Mesendoderm (in vitro differentiated cells): ENCODE measurements around the gene EPN1.
A peak's percentile ranks its signal among the peaks of the same experiment; 100 is the strongest.

Source experiments
- DNase-seq: peaks from one replicate; pipeline ENCODE4 v3.0.0; 2013
- H2AK5ac ChIP-seq: 2 replicates; pipeline ENCODE4 v1.6.1; 2013; ENCODE audit warnings: low read length, inconsistent platforms
- H2BK120ac ChIP-seq: 2 replicates; pipeline ENCODE4 v1.6.1; 2013; ENCODE audit warnings: low read depth, mild to moderate bottlenecking, low read length, moderate library complexity, mixed read lengths
- H2BK15ac ChIP-seq: replicated peaks from 2 replicates; pipeline ENCODE4 v1.6.1; 2013; ENCODE audit warnings: low read depth, mild to moderate bottlenecking, moderate library complexity
- H2BK5ac ChIP-seq: 2 replicates; pipeline ENCODE4 v1.6.1; 2013; ENCODE audit warnings: low read length, inconsistent platforms
- H3K18ac ChIP-seq: 2 replicates; pipeline ENCODE4 v1.6.1; 2013; ENCODE audit warnings: mild to moderate bottlenecking, low read length, mixed read lengths
- H3K23ac ChIP-seq: one replicate; pipeline ENCODE4 v1.6.1; 2013; ENCODE audit warnings: low read length
- H3K27ac ChIP-seq: 2 replicates; pipeline ENCODE4 v1.5.1; 2013; ENCODE audit warnings: low read depth, mild to moderate bottlenecking, inconsistent platforms, low read length, moderate library complexity
- H3K27me3 ChIP-seq: 2 replicates; pipeline ENCODE4 v1.6.1; 2013; ENCODE audit warnings: low read length, control low read depth, mild to moderate bottlenecking, inconsistent platforms; ENCODE audit not compliant: insufficient read depth, poor library complexity
- H3K36me3 ChIP-seq: 2 replicates; pipeline ENCODE4 v1.6.1; 2013; ENCODE audit warnings: low read length, inconsistent platforms; ENCODE audit not compliant: control insufficient read depth, insufficient read depth
- H3K4ac ChIP-seq: one replicate; pipeline ENCODE4 v1.6.1; 2013; ENCODE audit warnings: low read depth, mild to moderate bottlenecking, low read length, moderate library complexity
- H3K4me1 ChIP-seq: 2 replicates; pipeline ENCODE4 v1.6.1; 2013; ENCODE audit warnings: low read depth, low read length, inconsistent platforms; ENCODE audit not compliant: control insufficient read depth
- H3K4me2 ChIP-seq: 2 replicates; pipeline ENCODE4 v1.6.1; 2013; ENCODE audit warnings: low read length
- H3K4me3 ChIP-seq: 2 replicates; pipeline ENCODE4 v1.5.1; 2013; ENCODE audit warnings: mild to moderate bottlenecking, low read length
- H3K56ac ChIP-seq: one replicate; pipeline ENCODE4 v1.6.1; 2013; ENCODE audit warnings: low read length
- H3K79me1 ChIP-seq: 2 replicates; pipeline ENCODE4 v1.6.1; 2013; ENCODE audit warnings: low read length, inconsistent platforms
- H3K79me2 ChIP-seq: 2 replicates; pipeline ENCODE4 v1.6.1; 2013; ENCODE audit warnings: mild to moderate bottlenecking, low read length; ENCODE audit not compliant: control insufficient read depth, insufficient read depth
- H3K9ac ChIP-seq: 2 replicates; pipeline ENCODE4 v1.6.1; 2013; ENCODE audit warnings: low read length, inconsistent platforms
- H4K5ac ChIP-seq: one replicate; pipeline ENCODE4 v1.6.1; 2013; ENCODE audit warnings: low read length
- H4K8ac ChIP-seq: one replicate; pipeline ENCODE4 v1.6.1; 2013; ENCODE audit warnings: low read depth, mild to moderate bottlenecking, control low read depth, low read length, moderate library complexity
- WGBS: extraction: QIAGEN DNeasy Blood & Tissue Kit; methylation state at CpG from one replicate; pipeline ENCODE4 v1.1.7; 2013; ENCODE audit warnings: low lambda C conversion rate, missing lambda C conversion rate; ENCODE audit not compliant: insufficient coverage; ENCODE audit errors: extremely low coverage; 5-methylcytosine and 5-hydroxymethylcytosine counted together

The EPN1 gene

GRCh38 chr19:55675661-55676354 lies 782 bp downstream of the EPN1 start:
- no peak for DNase-seq
- H3K79me1 ChIP-seq, result peaks cover 22% of the 10 kb centered on the region
- no peak overlapping the region for H2BK5ac ChIP-seq
- H3K9ac ChIP-seq, result peak overlapping the region; percentile 89
- peak overlapping the region; percentile 97 for H3K56ac ChIP-seq
- H3K27ac ChIP-seq, result peak overlapping the region; percentile 29
- peaks cover 2% of the 10 kb centered on the region for H3K36me3 ChIP-seq
- peaks cover 2% of the 10 kb centered on the region for H3K4me1 ChIP-seq
- H3K23ac ChIP-seq, result no peak overlapping the region
- no CpG with 5 or more reads among the region's 16 CpGs for WGBS
- peak overlapping the region; percentile 95 for H3K4me2 ChIP-seq
- H2BK120ac ChIP-seq, result no peak overlapping the region
- peak overlapping the region; percentile 82 for H3K4me3 ChIP-seq
- H3K4ac ChIP-seq, result no peak overlapping the region
- H4K5ac ChIP-seq, result no peak overlapping the region
- H3K79me2 ChIP-seq, result peaks cover 46% of the 10 kb centered on the region
- H3K27me3 ChIP-seq, result no peaks in the 10 kb centered on the region
- no peak overlapping the region for H3K18ac ChIP-seq
- no peak overlapping the region for H2AK5ac ChIP-seq
- no peak overlapping the region for H2BK15ac ChIP-seq
- H4K8ac ChIP-seq, result no peak overlapping the region

- H3K27ac ChIP-seq, result no peak overlapping the region
- H3K4ac ChIP-seq, result no peak overlapping the region
- H3K79me2 ChIP-seq, result peaks cover 44% of the 10 kb centered on the region
- no peak overlapping the region for H3K4me3 ChIP-seq
- no peak overlapping the region for H3K23ac ChIP-seq
- peaks cover 2% of the 10 kb centered on the region for H3K4me1 ChIP-seq
- WGBS, result no CpG with 5 or more reads among the region's 5 CpGs
- no peaks in the 10 kb centered on the region for H3K27me3 ChIP-seq
- no peak overlapping the region for H3K4me2 ChIP-seq
- H4K5ac ChIP-seq, result no peak overlapping the region
- H3K9ac ChIP-seq, result peak overlapping the region; percentile 42
- H3K79me1 ChIP-seq, result peaks cover 22% of the 10 kb centered on the region
- H3K56ac ChIP-seq, result no peak overlapping the region
- H2AK5ac ChIP-seq, result no peak overlapping the region
- no peak overlapping the region for H2BK15ac ChIP-seq
- no peak overlapping the region for H3K18ac ChIP-seq
- no peak overlapping the region for H2BK120ac ChIP-seq
- no peak overlapping the region for H4K8ac ChIP-seq
- no peak for DNase-seq
- H3K36me3 ChIP-seq, result peaks cover 2% of the 10 kb centered on the region
- no peak overlapping the region for H2BK5ac ChIP-seq
Observed at GRCh38 chr19:55676383-55676782, 1.4 kb downstream of the EPN1 start.

GRCh38 chr19:55676889-55677505 lies 2.0 kb downstream of the EPN1 start:
- Histone ChIP-seq H2BK5ac (no peak overlapping the region), H2BK120ac (no peak overlapping the region), H3K4me3 (no peak overlapping the region), H3K79me2 (peaks cover 41% of the 10 kb centered on the region), H3K4me2 (no peak overlapping the region), H3K18ac (no peak overlapping the region), H3K4me1 (peaks cover 2% of the 10 kb centered on the region), H3K56ac (no peak overlapping the region), H2BK15ac (no peak overlapping the region), H3K4ac (no peak overlapping the region), H2AK5ac (no peak overlapping the region), H3K36me3 (peaks cover 2% of the 10 kb centered on the region), H3K23ac (no peak overlapping the region), H4K5ac (no peak overlapping the region), H4K8ac (no peak overlapping the region), H3K27me3 (no peaks in the 10 kb centered on the region), H3K9ac (peak overlapping the region; percentile 45), H3K79me1 (peaks cover 22% of the 10 kb centered on the region), H3K27ac (no peak overlapping the region)
- WGBS, result no CpG with 5 or more reads among the region's 7 CpGs
- no peak for DNase-seq

GRCh38 chr19:55677572-55678028 lies 2.6 kb downstream of the EPN1 start:
- Histone ChIP-seq H3K23ac (no peak overlapping the region), H3K4me3 (no peak overlapping the region), H3K79me2 (peaks cover 41% of the 10 kb centered on the region), H3K18ac (no peak overlapping the region), H3K9ac (peak overlapping the region; percentile 21), H3K36me3 (peaks cover 5% of the 10 kb centered on the region), H3K79me1 (peaks cover 25% of the 10 kb centered on the region), H3K27ac (no peak overlapping the region), H3K4me2 (no peak overlapping the region), H2BK120ac (no peak overlapping the region), H2BK5ac (no peak overlapping the region), H4K8ac (no peak overlapping the region), H4K5ac (no peak overlapping the region), H2AK5ac (no peak overlapping the region), H3K4me1 (peaks cover 2% of the 10 kb centered on the region), H3K4ac (no peak overlapping the region), H3K27me3 (no peaks in the 10 kb centered on the region), H2BK15ac (no peak overlapping the region), H3K56ac (no peak overlapping the region)
- no CpG with 5 or more reads among the region's 6 CpGs for WGBS
- peak; percentile 57 for DNase-seq

- H3K9ac ChIP-seq, result no peak overlapping the region
- no peak overlapping the region for H4K8ac ChIP-seq
- no peak overlapping the region for H2BK5ac ChIP-seq
- H3K36me3 ChIP-seq, result peaks cover 5% of the 10 kb centered on the region
- H3K27ac ChIP-seq, result no peak overlapping the region
- no peak overlapping the region for H2BK120ac ChIP-seq
- no peak overlapping the region for H2AK5ac ChIP-seq
- H3K4me3 ChIP-seq, result no peak overlapping the region
- H4K5ac ChIP-seq, result no peak overlapping the region
- no peak overlapping the region for H3K18ac ChIP-seq
- DNase-seq, result no peak
- no CpG with 5 or more reads among the region's 21 CpGs for WGBS
- H2BK15ac ChIP-seq, result no peak overlapping the region
- H3K4me1 ChIP-seq, result peaks cover 2% of the 10 kb centered on the region
- H3K79me1 ChIP-seq, result peaks cover 25% of the 10 kb centered on the region
- no peak overlapping the region for H3K4me2 ChIP-seq
- no peak overlapping the region for H3K56ac ChIP-seq
- H3K4ac ChIP-seq, result no peak overlapping the region
- peaks cover 41% of the 10 kb centered on the region for H3K79me2 ChIP-seq
- no peak overlapping the region for H3K23ac ChIP-seq
- no peaks in the 10 kb centered on the region for H3K27me3 ChIP-seq
Observed at GRCh38 chr19:55678121-55678671, 3.2 kb downstream of the EPN1 start.
